GM23338 (cell line): ENCODE measurements around the gene GPD1. TPM values are rescaled to one million over a fixed set of nuclear protein-coding genes. Genes with fewer than 3 reads are reported as not detected.

Experiments used
- ATAC-seq: fragments of 200-7000 bp; cut with Tn5 transposase; 3 replicates; pipeline ENCODE4 v1.9.1; 2020
- DNase-seq: peaks from one replicate; pipeline ENCODE4 v3.0.0-alpha.2; 2015; ENCODE audit warnings: low spot score
- H2AFZ ChIP-seq: fragments of 200-600 bp; sonication (generic); 2 replicates; pipeline ENCODE4 v1.8.0; 2016; ENCODE audit warnings: antibody characterized with exemption, mild to moderate bottlenecking, moderate library complexity
- H3F3A ChIP-seq: fragments of 200-600 bp; sonication (generic); replicated peaks from 2 replicates; pipeline ENCODE4 v1.8.0; 2017; ENCODE audit warnings: antibody characterized with exemption, mixed run types, low read depth
- H3K27ac ChIP-seq: fragments of 200-600 bp; sonication (generic); 2 replicates; pipeline ENCODE4 v1.6.1; 2016; ENCODE audit warnings: low read depth
- H3K27me3 ChIP-seq: fragments of 200-600 bp; sonication (generic); 2 replicates; pipeline ENCODE4 v1.8.0; 2016; ENCODE audit warnings: mild to moderate bottlenecking, mixed run types, moderate library complexity; ENCODE audit not compliant: insufficient read depth
- H3K36me3 ChIP-seq: fragments of 200-600 bp; sonication (generic); 2 replicates; pipeline ENCODE4 v1.8.0; 2016; ENCODE audit warnings: mild to moderate bottlenecking; ENCODE audit not compliant: insufficient read depth
- H3K4me1 ChIP-seq: fragments of 200-600 bp; sonication (generic); 2 replicates; pipeline ENCODE4 v1.8.0; 2016; ENCODE audit warnings: mild to moderate bottlenecking, moderate library complexity; ENCODE audit not compliant: insufficient read depth
- H3K4me2 ChIP-seq: fragments of 200-600 bp; sonication (generic); 2 replicates; pipeline ENCODE4 v1.7.1; 2017; ENCODE audit warnings: mixed run types
- H3K4me3 ChIP-seq: fragments of 200-600 bp; sonication (generic); 2 replicates; pipeline ENCODE4 v1.6.1; 2016; ENCODE audit warnings: mixed run types
- H3K79me2 ChIP-seq: fragments of 200-600 bp; sonication (generic); replicated peaks from 2 replicates; pipeline ENCODE4 v1.8.0; 2017; ENCODE audit warnings: mild to moderate bottlenecking; ENCODE audit not compliant: insufficient read depth
- H3K9me2 ChIP-seq: fragments of 200-600 bp; sonication (generic); 2 replicates; pipeline ENCODE4 v1.8.0; 2017; ENCODE audit not compliant: insufficient read depth
- H4K20me1 ChIP-seq: fragments of 200-600 bp; sonication (generic); replicated peaks from 2 replicates; pipeline ENCODE4 v1.8.0; 2017; ENCODE audit warnings: mild to moderate bottlenecking; ENCODE audit not compliant: insufficient read depth
- H3K27ac Mint-ChIP-seq: 2 replicates; pipeline ENCODE4 v1.8.0; 2020; ENCODE audit warnings: inconsistent platforms, mild to moderate bottlenecking, moderate library complexity, mixed read lengths
- H3K27me3 Mint-ChIP-seq: 3 replicates; pipeline ENCODE4 v1.8.0; 2022; ENCODE audit warnings: low read depth, mild to moderate bottlenecking, moderate library complexity, mixed read lengths, inconsistent platforms; ENCODE audit not compliant: insufficient read depth, poor library complexity
- H3K36me3 Mint-ChIP-seq: 3 replicates; pipeline ENCODE4 v1.8.0; 2021; ENCODE audit warnings: low read depth, mild to moderate bottlenecking, inconsistent platforms, moderate library complexity, mixed read lengths
- H3K4me1 Mint-ChIP-seq: 3 replicates; pipeline ENCODE4 v1.8.0; 2020; ENCODE audit warnings: mild to moderate bottlenecking, inconsistent platforms, mixed read lengths
- H3K4me3 Mint-ChIP-seq: 3 replicates; pipeline ENCODE4 v1.8.0; 2021; ENCODE audit warnings: moderate library complexity, mild to moderate bottlenecking, inconsistent platforms, mixed read lengths
- H3K9me3 Mint-ChIP-seq: 3 replicates; pipeline ENCODE4 v1.8.0; 2020; ENCODE audit warnings: moderate library complexity, mild to moderate bottlenecking, inconsistent platforms, mixed read lengths
- CREB1 ChIP-seq: fragments of 250-450 bp; sonication (Bioruptor Pico); IDR thresholded peaks from 2 replicates; pipeline ENCODE4 v1.5.0; 2020; ENCODE audit warnings: low read depth, mild to moderate bottlenecking, moderate library complexity
- EZH2 ChIP-seq: fragments of 200-600 bp; sonication (generic); IDR thresholded peaks from one replicate; pipeline ENCODE4 v1.8.0; 2017; ENCODE audit warnings: antibody characterized with exemption, mild to moderate bottlenecking, low read depth; ENCODE audit not compliant: unreplicated experiment
- EZH2phosphoT487 ChIP-seq: fragments of 200-600 bp; sonication (generic); IDR thresholded peaks from one replicate; pipeline ENCODE4 v1.8.1; 2018; ENCODE audit warnings: antibody characterized with exemption; ENCODE audit not compliant: unreplicated experiment
- JUNB ChIP-seq: IDR thresholded peaks from one replicate; pipeline ENCODE4 v1.6.1; 2016; ENCODE audit warnings: antibody characterized with exemption; ENCODE audit not compliant: unreplicated experiment
- NANOG ChIP-seq: IDR thresholded peaks from 2 replicates; pipeline ENCODE4 v1.6.1; 2016; ENCODE audit warnings: antibody characterized with exemption, borderline replicate concordance
- POLR2AphosphoS5 ChIP-seq: IDR thresholded peaks from 2 replicates; pipeline ENCODE4 v1.6.1; 2016; ENCODE audit warnings: antibody characterized with exemption, low read depth
- STAT1 ChIP-seq: IDR thresholded peaks from one replicate; pipeline ENCODE4 v1.6.1; 2016; ENCODE audit warnings: antibody characterized with exemption; ENCODE audit not compliant: unreplicated experiment
- ZNF114 ChIP-seq: fragments of 250-450 bp; sonication (Bioruptor Pico); IDR thresholded peaks from 2 replicates; pipeline ENCODE4 v1.5.0; 2020; ENCODE audit warnings: mild to moderate bottlenecking, moderate library complexity
- ZNF331 ChIP-seq: fragments of 250-450 bp; sonication (Bioruptor Pico); IDR thresholded peaks from 2 replicates; pipeline ENCODE4 v1.5.0; 2020; ENCODE audit warnings: low read depth, mild to moderate bottlenecking, moderate library complexity
- polyA plus RNA-seq: library from polyadenylated mRNA; unstranded; fragments of >200 nt; fragmentation: Nextera tagmentation; extraction: Ambion mirVana; gene quantifications from 2 replicates; pipeline ENCODE4 v1.2.1, GENCODE V29; 2016
- total RNA-seq: library from RNA; depleted of rRNA; stranded (reverse); fragments of >200 nt; shearing (Covaris generic); gene quantifications from 2 replicates; pipeline ENCODE4 v1.2.3, GENCODE V29; 2014
- TF ChIP-seq, protein P1 (sequence below): IDR thresholded peaks from 2 replicates; pipeline ENCODE4 v1.6.1; 2016; ENCODE audit warnings: antibody characterized with exemption
- TF ChIP-seq, protein P2 (sequence below): IDR thresholded peaks from one replicate; pipeline ENCODE4 v1.6.1; 2018; ENCODE audit warnings: antibody characterized with exemption; ENCODE audit not compliant: unreplicated experiment
- TF ChIP-seq, protein P3 (sequence below): fragments of 250-450 bp; sonication (Bioruptor Pico); IDR thresholded peaks from 2 replicates; pipeline ENCODE4 v1.5.0; 2020; ENCODE audit warnings: mild to moderate bottlenecking, moderate library complexity
- TF ChIP-seq, protein P4 (sequence below), 2 experiments: fragments of 200-600 bp in 1 of 2; sonication (generic) in 1 of 2; conservative IDR thresholded peaks; 2 replicates each; pipeline versions ENCODE4 v1.5.1 to v1.6.1; 2016 to 2017; ENCODE audit warnings: antibody characterized with exemption in 2 of 2, low read depth in 2 of 2, mild to moderate bottlenecking in 2 of 2, moderate library complexity in 1 of 2

GPD1 gene
- total and polyA plus RNA-seq, 2 experiments from 2014 or later = 0.36 to 0.45 TPM

DNA sequence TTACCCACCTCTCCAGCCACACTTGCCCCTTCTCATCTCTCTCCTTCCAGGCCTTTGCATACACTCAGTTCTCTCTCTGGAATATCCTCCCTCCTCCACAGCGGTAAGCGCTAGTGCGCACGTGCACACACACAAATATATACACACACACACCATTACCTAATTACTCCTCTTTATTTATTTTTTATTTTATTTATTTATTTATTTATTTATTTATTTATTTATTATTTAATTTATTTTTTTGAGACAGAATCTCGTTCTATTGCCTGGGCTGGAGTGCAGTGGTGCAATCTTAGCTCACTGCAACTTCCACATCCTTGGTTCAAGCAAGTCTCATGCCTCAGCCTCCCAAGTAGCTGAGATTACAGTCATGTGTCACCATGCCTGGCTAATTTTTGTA, 34.7 kb upstream of the GPD1 start:
- no peak for DNase-seq
- H2AFZ ChIP-seq = no peak overlapping the region
- no peak overlapping the region for H3K27ac Mint-ChIP-seq
- H3K79me2 ChIP-seq = no peaks in the 10 kb centered on the region
- peaks cover 24% of the 10 kb centered on the region for H3K4me1 Mint-ChIP-seq
- H3K4me3 Mint-ChIP-seq = no peak overlapping the region
- H3K36me3 ChIP-seq = no peaks in the 10 kb centered on the region
- TF ChIP-seq NANOG = no peak
- TF ChIP-seq JUNB = no peak
- no peak for TF ChIP-seq EZH2phosphoT487
- TF ChIP-seq, protein P1, sequence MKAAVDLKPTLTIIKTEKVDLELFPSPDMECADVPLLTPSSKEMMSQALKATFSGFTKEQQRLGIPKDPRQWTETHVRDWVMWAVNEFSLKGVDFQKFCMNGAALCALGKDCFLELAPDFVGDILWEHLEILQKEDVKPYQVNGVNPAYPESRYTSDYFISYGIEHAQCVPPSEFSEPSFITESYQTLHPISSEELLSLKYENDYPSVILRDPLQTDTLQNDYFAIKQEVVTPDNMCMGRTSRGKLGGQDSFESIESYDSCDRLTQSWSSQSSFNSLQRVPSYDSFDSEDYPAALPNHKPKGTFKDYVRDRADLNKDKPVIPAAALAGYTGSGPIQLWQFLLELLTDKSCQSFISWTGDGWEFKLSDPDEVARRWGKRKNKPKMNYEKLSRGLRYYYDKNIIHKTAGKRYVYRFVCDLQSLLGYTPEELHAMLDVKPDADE = no peak
- TF ChIP-seq, protein P2, sequence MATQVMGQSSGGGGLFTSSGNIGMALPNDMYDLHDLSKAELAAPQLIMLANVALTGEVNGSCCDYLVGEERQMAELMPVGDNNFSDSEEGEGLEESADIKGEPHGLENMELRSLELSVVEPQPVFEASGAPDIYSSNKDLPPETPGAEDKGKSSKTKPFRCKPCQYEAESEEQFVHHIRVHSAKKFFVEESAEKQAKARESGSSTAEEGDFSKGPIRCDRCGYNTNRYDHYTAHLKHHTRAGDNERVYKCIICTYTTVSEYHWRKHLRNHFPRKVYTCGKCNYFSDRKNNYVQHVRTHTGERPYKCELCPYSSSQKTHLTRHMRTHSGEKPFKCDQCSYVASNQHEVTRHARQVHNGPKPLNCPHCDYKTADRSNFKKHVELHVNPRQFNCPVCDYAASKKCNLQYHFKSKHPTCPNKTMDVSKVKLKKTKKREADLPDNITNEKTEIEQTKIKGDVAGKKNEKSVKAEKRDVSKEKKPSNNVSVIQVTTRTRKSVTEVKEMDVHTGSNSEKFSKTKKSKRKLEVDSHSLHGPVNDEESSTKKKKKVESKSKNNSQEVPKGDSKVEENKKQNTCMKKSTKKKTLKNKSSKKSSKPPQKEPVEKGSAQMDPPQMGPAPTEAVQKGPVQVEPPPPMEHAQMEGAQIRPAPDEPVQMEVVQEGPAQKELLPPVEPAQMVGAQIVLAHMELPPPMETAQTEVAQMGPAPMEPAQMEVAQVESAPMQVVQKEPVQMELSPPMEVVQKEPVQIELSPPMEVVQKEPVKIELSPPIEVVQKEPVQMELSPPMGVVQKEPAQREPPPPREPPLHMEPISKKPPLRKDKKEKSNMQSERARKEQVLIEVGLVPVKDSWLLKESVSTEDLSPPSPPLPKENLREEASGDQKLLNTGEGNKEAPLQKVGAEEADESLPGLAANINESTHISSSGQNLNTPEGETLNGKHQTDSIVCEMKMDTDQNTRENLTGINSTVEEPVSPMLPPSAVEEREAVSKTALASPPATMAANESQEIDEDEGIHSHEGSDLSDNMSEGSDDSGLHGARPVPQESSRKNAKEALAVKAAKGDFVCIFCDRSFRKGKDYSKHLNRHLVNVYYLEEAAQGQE = no peak
- TF ChIP-seq CREB1 = no peak
- TF ChIP-seq EZH2 = no peak
- TF ChIP-seq, protein P3, sequence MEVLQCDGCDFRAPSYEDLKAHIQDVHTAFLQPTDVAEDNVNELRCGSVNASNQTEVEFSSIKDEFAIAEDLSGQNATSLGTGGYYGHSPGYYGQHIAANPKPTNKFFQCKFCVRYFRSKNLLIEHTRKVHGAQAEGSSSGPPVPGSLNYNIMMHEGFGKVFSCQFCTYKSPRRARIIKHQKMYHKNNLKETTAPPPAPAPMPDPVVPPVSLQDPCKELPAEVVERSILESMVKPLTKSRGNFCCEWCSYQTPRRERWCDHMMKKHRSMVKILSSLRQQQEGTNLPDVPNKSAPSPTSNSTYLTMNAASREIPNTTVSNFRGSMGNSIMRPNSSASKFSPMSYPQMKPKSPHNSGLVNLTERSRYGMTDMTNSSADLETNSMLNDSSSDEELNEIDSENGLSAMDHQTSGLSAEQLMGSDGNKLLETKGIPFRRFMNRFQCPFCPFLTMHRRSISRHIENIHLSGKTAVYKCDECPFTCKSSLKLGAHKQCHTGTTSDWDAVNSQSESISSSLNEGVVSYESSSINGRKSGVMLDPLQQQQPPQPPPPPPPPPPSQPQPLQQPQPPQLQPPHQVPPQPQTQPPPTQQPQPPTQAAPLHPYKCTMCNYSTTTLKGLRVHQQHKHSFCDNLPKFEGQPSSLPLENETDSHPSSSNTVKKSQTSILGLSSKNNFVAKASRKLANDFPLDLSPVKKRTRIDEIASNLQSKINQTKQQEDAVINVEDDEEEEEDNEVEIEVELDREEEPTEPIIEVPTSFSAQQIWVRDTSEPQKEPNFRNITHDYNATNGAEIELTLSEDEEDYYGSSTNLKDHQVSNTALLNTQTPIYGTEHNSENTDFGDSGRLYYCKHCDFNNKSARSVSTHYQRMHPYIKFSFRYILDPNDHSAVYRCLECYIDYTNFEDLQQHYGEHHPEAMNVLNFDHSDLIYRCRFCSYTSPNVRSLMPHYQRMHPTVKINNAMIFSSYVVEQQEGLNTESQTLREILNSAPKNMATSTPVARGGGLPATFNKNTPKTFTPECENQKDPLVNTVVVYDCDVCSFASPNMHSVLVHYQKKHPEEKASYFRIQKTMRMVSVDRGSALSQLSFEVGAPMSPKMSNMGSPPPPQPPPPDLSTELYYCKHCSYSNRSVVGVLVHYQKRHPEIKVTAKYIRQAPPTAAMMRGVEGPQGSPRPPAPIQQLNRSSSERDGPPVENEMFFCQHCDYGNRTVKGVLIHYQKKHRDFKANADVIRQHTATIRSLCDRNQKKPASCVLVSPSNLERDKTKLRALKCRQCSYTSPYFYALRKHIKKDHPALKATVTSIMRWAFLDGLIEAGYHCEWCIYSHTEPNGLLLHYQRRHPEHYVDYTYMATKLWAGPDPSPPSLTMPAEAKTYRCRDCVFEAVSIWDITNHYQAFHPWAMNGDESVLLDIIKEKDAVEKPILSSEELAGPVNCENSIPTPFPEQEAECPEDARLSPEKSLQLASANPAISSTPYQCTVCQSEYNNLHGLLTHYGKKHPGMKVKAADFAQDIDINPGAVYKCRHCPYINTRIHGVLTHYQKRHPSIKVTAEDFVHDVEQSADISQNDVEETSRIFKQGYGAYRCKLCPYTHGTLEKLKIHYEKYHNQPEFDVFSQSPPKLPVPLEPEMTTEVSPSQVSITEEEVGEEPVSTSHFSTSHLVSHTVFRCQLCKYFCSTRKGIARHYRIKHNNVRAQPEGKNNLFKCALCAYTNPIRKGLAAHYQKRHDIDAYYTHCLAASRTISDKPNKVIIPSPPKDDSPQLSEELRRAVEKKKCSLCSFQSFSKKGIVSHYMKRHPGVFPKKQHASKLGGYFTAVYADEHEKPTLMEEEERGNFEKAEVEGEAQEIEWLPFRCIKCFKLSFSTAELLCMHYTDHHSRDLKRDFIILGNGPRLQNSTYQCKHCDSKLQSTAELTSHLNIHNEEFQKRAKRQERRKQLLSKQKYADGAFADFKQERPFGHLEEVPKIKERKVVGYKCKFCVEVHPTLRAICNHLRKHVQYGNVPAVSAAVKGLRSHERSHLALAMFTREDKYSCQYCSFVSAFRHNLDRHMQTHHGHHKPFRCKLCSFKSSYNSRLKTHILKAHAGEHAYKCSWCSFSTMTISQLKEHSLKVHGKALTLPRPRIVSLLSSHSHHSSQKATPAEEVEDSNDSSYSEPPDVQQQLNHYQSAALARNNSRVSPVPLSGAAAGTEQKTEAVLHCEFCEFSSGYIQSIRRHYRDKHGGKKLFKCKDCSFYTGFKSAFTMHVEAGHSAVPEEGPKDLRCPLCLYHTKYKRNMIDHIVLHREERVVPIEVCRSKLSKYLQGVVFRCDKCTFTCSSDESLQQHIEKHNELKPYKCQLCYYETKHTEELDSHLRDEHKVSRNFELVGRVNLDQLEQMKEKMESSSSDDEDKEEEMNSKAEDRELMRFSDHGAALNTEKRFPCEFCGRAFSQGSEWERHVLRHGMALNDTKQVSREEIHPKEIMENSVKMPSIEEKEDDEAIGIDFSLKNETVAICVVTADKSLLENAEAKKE (CRISPR knock-in tag) = no peak
- TF ChIP-seq ZNF114 (CRISPR knock-in tag) = no peak
- TF ChIP-seq POLR2AphosphoS5 = no peak
- TF ChIP-seq, protein P4, sequence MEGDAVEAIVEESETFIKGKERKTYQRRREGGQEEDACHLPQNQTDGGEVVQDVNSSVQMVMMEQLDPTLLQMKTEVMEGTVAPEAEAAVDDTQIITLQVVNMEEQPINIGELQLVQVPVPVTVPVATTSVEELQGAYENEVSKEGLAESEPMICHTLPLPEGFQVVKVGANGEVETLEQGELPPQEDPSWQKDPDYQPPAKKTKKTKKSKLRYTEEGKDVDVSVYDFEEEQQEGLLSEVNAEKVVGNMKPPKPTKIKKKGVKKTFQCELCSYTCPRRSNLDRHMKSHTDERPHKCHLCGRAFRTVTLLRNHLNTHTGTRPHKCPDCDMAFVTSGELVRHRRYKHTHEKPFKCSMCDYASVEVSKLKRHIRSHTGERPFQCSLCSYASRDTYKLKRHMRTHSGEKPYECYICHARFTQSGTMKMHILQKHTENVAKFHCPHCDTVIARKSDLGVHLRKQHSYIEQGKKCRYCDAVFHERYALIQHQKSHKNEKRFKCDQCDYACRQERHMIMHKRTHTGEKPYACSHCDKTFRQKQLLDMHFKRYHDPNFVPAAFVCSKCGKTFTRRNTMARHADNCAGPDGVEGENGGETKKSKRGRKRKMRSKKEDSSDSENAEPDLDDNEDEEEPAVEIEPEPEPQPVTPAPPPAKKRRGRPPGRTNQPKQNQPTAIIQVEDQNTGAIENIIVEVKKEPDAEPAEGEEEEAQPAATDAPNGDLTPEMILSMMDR (conservative IDR thresholded peaks at IDR 0.05; ENCODE audit: low read depth in 2 of 2) = no peak
- no peak for TF ChIP-seq STAT1
- no peak for TF ChIP-seq ZNF331
- no peaks in the 10 kb centered on the region for H3K9me3 Mint-ChIP-seq
- no peaks in the 10 kb centered on the region for H3K9me2 ChIP-seq
- H3F3A ChIP-seq = no peaks in the 10 kb centered on the region
- no peaks in the 10 kb centered on the region; the same call in 2 of the 3 replicates for H3K36me3 Mint-ChIP-seq
- no peak for ATAC-seq
- H3K27me3 ChIP-seq = no peaks in the 10 kb centered on the region
- H3K4me3 ChIP-seq = no peak overlapping the region
- no peak overlapping the region for H3K27ac ChIP-seq
- peaks cover 6% of the 10 kb centered on the region for H3K27me3 Mint-ChIP-seq
- no peaks in the 10 kb centered on the region for H4K20me1 ChIP-seq
- H3K4me2 ChIP-seq = no peak overlapping the region
- peaks cover 7% of the 10 kb centered on the region; the same call in 1 of the 2 replicates for H3K4me1 ChIP-seq
